HepG2 (cell line): ENCODE results near the gene MYO7A. TPM values are rescaled to one million over a fixed set of nuclear protein-coding genes. Genes with fewer than 3 reads are reported as not detected.

Experiments used
- ATAC-seq: fragments of 200-7000 bp; cut with Tn5 transposase; 3 replicates; pipeline ENCODE4 v1.9.1; 2020; ENCODE audit warnings: mild to moderate bottlenecking, moderate library complexity
- BruUV-seq: library from RNA; stranded (reverse); fragments of 400-500 nt; replicated peaks from 2 replicates; lab custom pipeline; 2021; lab: Mats Ljungman, UMichigan
- CTCF ChIA-PET: fragments of 300-600 bp; formaldehyde crosslinking; extraction: SDS; loops from one replicate; lab custom pipeline; 2021; ENCODE audit warnings: low total read pairs, inconsistent platforms, low intra/inter-chr PET ratio; lab: Yijun Ruan, JAX
- POLR2A ChIA-PET: fragments of 350-600 bp; sonication (Branson Sonifier 250); formaldehyde crosslinking; loops from one replicate; lab custom pipeline; 2020; ENCODE audit warnings: antibody characterized with exemption, inconsistent platforms; lab: Yijun Ruan, JAX
- DNase-seq: peaks from one replicate; pipeline ENCODE4 v3.0.0-alpha.2; 2015; ENCODE audit warnings: low spot score
- FAIRE-seq: peaks from 3 replicates; lab custom pipeline; 2011; peaks lifted over from hg19 to GRCh38; lab: Jason Lieb, UNC
- H2AFZ ChIP-seq: one replicate; pipeline ENCODE4 v1.6.1; 2011; ENCODE audit warnings: low read length, inconsistent platforms
- H3K27ac ChIP-seq: fragments of 300-600 bp; 3 replicates; pipeline ENCODE4 v1.8.0; 2011; ENCODE audit warnings: mixed run types, mild to moderate bottlenecking, mixed read lengths, low read length, inconsistent platforms; ENCODE audit not compliant: insufficient read depth; ENCODE audit errors: extremely low read length
- H3K27me3 ChIP-seq, 2 experiments: fragments of 200-600 bp in 1 of 2; 2 replicates in 1 of 2; 3 replicates in 1 of 2; pipeline versions ENCODE4 v1.6.0 to v1.8.0; 2011; ENCODE audit warnings: low read length in 2 of 2, mild to moderate bottlenecking in 2 of 2, moderate library complexity in 2 of 2, inconsistent platforms in 1 of 2; ENCODE audit not compliant: insufficient read depth in 2 of 2, control insufficient read depth in 1 of 2
- H3K36me3 ChIP-seq, 2 experiments: fragments of 200-600 bp in 1 of 2; replicated peaks in 1 of 2; 2 replicates in 1 of 2; 3 replicates in 1 of 2; pipeline versions ENCODE4 v1.5.1 to v1.8.0; 2011; ENCODE audit warnings: low read length in 2 of 2, inconsistent platforms in 1 of 2; ENCODE audit not compliant: insufficient read depth in 2 of 2, control insufficient read depth in 1 of 2
- H3K4me1 ChIP-seq: 2 replicates; pipeline ENCODE4 v1.5.1; 2012; ENCODE audit warnings: low read length, inconsistent platforms; ENCODE audit not compliant: insufficient read depth
- H3K4me2 ChIP-seq: 2 replicates; pipeline ENCODE4 v1.6.0; 2011; ENCODE audit warnings: low read depth, low read length, inconsistent platforms
- H3K4me3 ChIP-seq, 3 experiments: fragments of 200-600 bp in 1 of 3; sonication (generic), shearing (Covaris generic) in 1 of 3; replicated peaks in 1 of 3; 2 replicates each; pipeline ENCODE4 v1.5.1; 2011 to 2016; ENCODE audit warnings: low read length in 3 of 3, inconsistent platforms in 2 of 3, low read depth in 2 of 3, mild to moderate bottlenecking in 2 of 3, control low read depth in 1 of 3, mixed read lengths in 1 of 3; ENCODE audit not compliant: insufficient read depth in 1 of 3
- H3K79me2 ChIP-seq: one replicate; pipeline ENCODE4 v1.6.1; 2011; ENCODE audit warnings: low read length, inconsistent platforms; ENCODE audit not compliant: insufficient read depth
- H3K9ac ChIP-seq: 2 replicates; pipeline ENCODE4 v1.6.0; 2011; ENCODE audit warnings: mild to moderate bottlenecking, low read depth, low read length, inconsistent platforms; ENCODE audit not compliant: insufficient read depth
- H3K9me3 ChIP-seq: 2 replicates; pipeline ENCODE4 v1.5.1; 2012; ENCODE audit warnings: mild to moderate bottlenecking, low read length
- H4K20me1 ChIP-seq: 2 replicates; pipeline ENCODE4 v1.6.0; 2011; ENCODE audit warnings: inconsistent platforms, mild to moderate bottlenecking, low read length, moderate library complexity; ENCODE audit not compliant: insufficient read depth
- CHCHD3 ChIP-seq: sonication (generic); formaldehyde crosslinking; IDR thresholded peaks from 2 replicates; pipeline ENCODE4 v1.8.0; 2022; ENCODE audit warnings: mild to moderate bottlenecking, missing genetic modification reagents, moderate library complexity
- DNMT3B ChIP-seq: conservative IDR thresholded peaks from 2 replicates; pipeline ENCODE4 v1.6.1; 2016; ENCODE audit warnings: missing biosample characterization, control low read depth
- EED ChIP-seq: sonication (generic); formaldehyde crosslinking; IDR thresholded peaks from 2 replicates; pipeline ENCODE4 v1.5.0; 2020; ENCODE audit warnings: mild to moderate bottlenecking, missing genetic modification reagents
- FOXC1 ChIP-seq: sonication (generic); formaldehyde crosslinking; IDR thresholded peaks from 2 replicates; pipeline ENCODE4 v1.8.0; 2022; ENCODE audit warnings: mild to moderate bottlenecking, missing genetic modification reagents, borderline replicate concordance
- HMG20B ChIP-seq: conservative IDR thresholded peaks from 2 replicates; pipeline ENCODE4 v1.6.1; 2016; ENCODE audit warnings: missing genetic modification reagents, missing compliant biosample characterization
- JARID2 ChIP-seq: sonication (generic); formaldehyde crosslinking; IDR thresholded peaks from 2 replicates; pipeline ENCODE4 v1.8.1; 2023; ENCODE audit warnings: missing genetic modification reagents, inconsistent platforms; ENCODE audit not compliant: insufficient replicate concordance
- KLF12 ChIP-seq: sonication (generic); formaldehyde crosslinking; IDR thresholded peaks from 2 replicates; pipeline ENCODE4 v1.4.0; 2020; ENCODE audit warnings: missing genetic modification reagents, borderline replicate concordance
- KLF16 ChIP-seq, 2 experiments: sonication (generic) in 1 of 2; formaldehyde crosslinking in 1 of 2; IDR thresholded peaks; 2 replicates each; pipeline versions ENCODE4 v1.6.1 to v1.8.0; 2016 to 2023; ENCODE audit warnings: missing genetic modification reagents in 2 of 2, missing compliant biosample characterization in 1 of 2
- MED8 ChIP-seq: sonication (generic); formaldehyde crosslinking; IDR thresholded peaks from 2 replicates; pipeline ENCODE4 v1.8.1; 2023; ENCODE audit warnings: mild to moderate bottlenecking, missing genetic modification reagents; ENCODE audit not compliant: insufficient replicate concordance
- NFE2L1 ChIP-seq: sonication (generic); formaldehyde crosslinking; IDR thresholded peaks from 2 replicates; pipeline ENCODE4 v1.4.0; 2020; ENCODE audit warnings: missing genetic modification reagents, mild to moderate bottlenecking, borderline replicate concordance
- NFKBIZ ChIP-seq: IDR thresholded peaks from 2 replicates; pipeline ENCODE4 v1.6.1; 2018; ENCODE audit warnings: missing genetic modification reagents, missing compliant biosample characterization
- PRDM10 ChIP-seq: sonication (generic); formaldehyde crosslinking; IDR thresholded peaks from 2 replicates; pipeline ENCODE4 v1.4.0; 2020; ENCODE audit warnings: low read depth, missing genetic modification reagents
- SAFB2 ChIP-seq: sonication (generic); formaldehyde crosslinking; IDR thresholded peaks from 2 replicates; pipeline ENCODE4 v1.5.1; 2020; ENCODE audit warnings: missing genetic modification reagents, low read depth, mild to moderate bottlenecking, borderline replicate concordance
- SIN3A ChIP-seq: IDR thresholded peaks from 2 replicates; pipeline ENCODE4 v1.6.1; 2011; ENCODE audit warnings: low read depth, mild to moderate bottlenecking, control low read depth, low read length, borderline replicate concordance
- TGIF2 ChIP-seq: IDR thresholded peaks from 2 replicates; pipeline ENCODE4 v1.6.1; 2016; ENCODE audit warnings: control low read depth, missing compliant biosample characterization
- TRIM24 ChIP-seq: sonication (generic); formaldehyde crosslinking; IDR thresholded peaks from 2 replicates; pipeline ENCODE4 v1.8.0; 2022; ENCODE audit warnings: mild to moderate bottlenecking, missing genetic modification reagents
- ZC3H13 ChIP-seq: sonication (generic); formaldehyde crosslinking; IDR thresholded peaks from 2 replicates; pipeline ENCODE4 v1.8.1; 2023; ENCODE audit warnings: mild to moderate bottlenecking, missing genetic modification reagents, moderate library complexity
- ZNF12 ChIP-seq: sonication (generic); formaldehyde crosslinking; IDR thresholded peaks from 2 replicates; pipeline ENCODE4 v1.5.0; 2020; ENCODE audit warnings: missing genetic modification reagents
- ZNF780A ChIP-seq: sonication (generic); formaldehyde crosslinking; IDR thresholded peaks from 2 replicates; pipeline ENCODE4 v1.8.0; 2022; ENCODE audit warnings: mild to moderate bottlenecking, missing genetic modification reagents, moderate library complexity
- ZSCAN12 ChIP-seq: sonication (generic); formaldehyde crosslinking; IDR thresholded peaks from 2 replicates; pipeline ENCODE4 v1.9.0; 2021; ENCODE audit warnings: mild to moderate bottlenecking, missing genetic modification reagents
- WGBS: methylation state at CpG from one replicate; pipeline ENCODE4 v1.1.6; 2017; ENCODE audit warnings: low lambda C conversion rate; 5-methylcytosine and 5-hydroxymethylcytosine counted together
- in situ Hi-C: cut with HindIII; loops from 2 replicates; pipeline ENCODE4 v1.10.0; 2017; ENCODE audit warnings: low pct_unique_long_range_greater_than_20kb; ENCODE audit not compliant: extremely low pct_ligation_motif_present
- intact Hi-C: fragments of 100-400 bp; cut with micrococcal nuclease; formaldehyde crosslinking; loops from one replicate; pipeline ENCODE4 v1.10.0; 2022; ENCODE audit not compliant: unreplicated experiment
- polyA plus RNA-seq, 8 experiments: library from polyadenylated mRNA; depleted of rRNA in 3 of 8; stranded (reverse) in 7 of 8; unstranded in 1 of 8; fragments of >200 nt; fragmentation: Illumina TruSeq in 4 of 8; extraction: Trizol in 4 of 8; gene quantifications; 2 replicates each; pipeline versions ENCODE4 v1.2.1 to v1.2.3, GENCODE V29; 2011 to 2016; ENCODE audit warnings: low read depth in 4 of 8, missing spikeins in 1 of 8, mixed read lengths in 1 of 8; ENCODE audit not compliant: insufficient read depth in 1 of 8
- total RNA-seq, 5 experiments: library from RNA; depleted of rRNA; stranded (reverse); fragments of >200 nt; fragmentation: Illumina TruSeq; extraction: Trizol; gene quantifications; 2 replicates each; pipeline ENCODE4 v1.2.3, GENCODE V29; 2016; ENCODE audit warnings: low read depth in 1 of 5

Gene MYO7A
- total and polyA plus RNA-seq, 2 of the 13 experiments (the other 11 are each of a cell fraction or from before 2014, with no cell fraction given) = 7.5 to 10.0 TPM

DNA sequence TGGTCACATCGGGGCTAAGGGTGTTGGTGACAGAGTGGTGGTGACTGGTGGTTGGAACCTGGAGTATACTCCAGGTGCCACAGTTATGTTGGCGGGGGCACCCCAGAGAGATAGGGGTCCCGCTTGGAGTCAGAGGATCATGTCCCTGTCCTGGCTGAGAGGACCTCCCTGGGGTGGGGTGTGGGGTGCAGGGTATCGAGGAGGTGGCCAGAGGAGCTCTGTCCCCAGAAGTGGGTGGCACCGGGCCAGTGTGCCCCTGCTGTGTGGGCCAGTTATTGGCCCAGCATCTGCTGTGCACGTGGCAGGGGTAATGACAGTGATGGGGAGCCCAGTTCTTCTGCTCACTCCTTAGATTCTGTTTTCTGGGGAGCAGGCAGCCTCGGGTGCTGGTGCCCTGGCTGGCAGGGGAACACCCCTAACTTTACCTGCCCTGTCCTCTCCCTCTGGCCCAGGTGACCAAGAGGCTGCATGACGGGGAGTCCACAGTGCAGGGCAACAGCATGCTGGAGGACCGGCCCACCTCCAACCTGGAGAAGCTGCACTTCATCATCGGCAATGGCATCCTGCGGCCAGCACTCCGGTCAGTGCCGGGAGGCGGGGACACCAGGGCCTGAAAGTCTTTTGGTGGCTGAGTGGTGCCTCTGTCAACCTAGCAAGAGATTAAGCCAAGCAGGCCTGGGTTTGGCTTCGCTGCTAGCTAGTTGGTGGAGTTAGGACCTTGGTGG is 56.3 kb downstream of the MYO7A start:
- CTCF ChIA-PET = no interaction called here

More for the DNA sequence above, 56.3 kb downstream of the MYO7A start:
- in situ Hi-C loops = no loop called here
- H3K9ac ChIP-seq = no peak overlapping the region
- ATAC-seq = no peak
- no peak overlapping the region for H2AFZ ChIP-seq
- WGBS = 92% methylated on average over 12 of the region's 15 CpGs
- H3K36me3 ChIP-seq = no peaks in the 10 kb centered on the region; a peak in 1 of 5 replicates
- DNase-seq = no peak
- H3K4me1 ChIP-seq = peaks cover 2% of the 10 kb centered on the region
- intact Hi-C loops = no loop called here
- no peak for TF ChIP-seq PRDM10 (CRISPR knock-in tag)
- TF ChIP-seq SIN3A = no peak
- no peak for TF ChIP-seq TRIM24 (CRISPR knock-in tag)
- no peak for TF ChIP-seq NFKBIZ (CRISPR knock-in tag)
- TF ChIP-seq MED8 = no peak
- TF ChIP-seq FOXC1 (CRISPR knock-in tag) = no peak
- TF ChIP-seq SAFB2 (CRISPR knock-in tag) = no peak
- no peak for TF ChIP-seq ZNF12 (CRISPR knock-in tag)
- no peak for TF ChIP-seq KLF16 (CRISPR knock-in tag; IDR thresholded peaks at IDR 0.05)
- no peak for TF ChIP-seq TGIF2
- no peak for TF ChIP-seq ZC3H13 (CRISPR knock-in tag)
- no peak for TF ChIP-seq DNMT3B (CRISPR knock-in tag)
- TF ChIP-seq JARID2 (CRISPR knock-in tag) = no peak
- TF ChIP-seq KLF12 (CRISPR knock-in tag) = no peak
- TF ChIP-seq HMG20B (CRISPR knock-in tag) = no peak
- TF ChIP-seq CHCHD3 (CRISPR knock-in tag) = no peak
- TF ChIP-seq ZNF780A (CRISPR knock-in tag) = no peak
- TF ChIP-seq ZSCAN12 (CRISPR knock-in tag) = no peak
- TF ChIP-seq NFE2L1 (CRISPR knock-in tag) = no peak
- TF ChIP-seq EED (CRISPR knock-in tag) = no peak
- H3K27me3 ChIP-seq = no peaks in the 10 kb centered on the region
- BruUV-seq = no TSS peak
- no peaks in the 10 kb centered on the region for H4K20me1 ChIP-seq
- no peaks in the 10 kb centered on the region for H3K79me2 ChIP-seq
- no peak for FAIRE-seq
- POLR2A ChIA-PET = no interaction called here
- H3K4me2 ChIP-seq = no peak overlapping the region
- H3K9me3 ChIP-seq = no peaks in the 10 kb centered on the region
- no peak overlapping the region for H3K4me3 ChIP-seq
- H3K27ac ChIP-seq = no peak overlapping the region
